H1 (cell line): ENCODE data around the gene COL21A1.

ENCODE experiments used
- ASH2L ChIP-seq: fragments of 200-600, 300-600 bp; sonication (generic); IDR thresholded peaks from one replicate; pipeline ENCODE4 v1.7.1; 2017; ENCODE audit warnings: low read length
- BCL11A ChIP-seq, 2 experiments: IDR thresholded peaks; one replicate each; pipeline ENCODE4 v1.6.1; 2011; ENCODE audit warnings: low read depth in 2 of 2, low read length in 2 of 2, mild to moderate bottlenecking in 2 of 2
- CHD2 ChIP-seq: IDR thresholded peaks from 2 replicates; pipeline ENCODE4 v1.6.1; 2012; ENCODE audit warnings: low read length, improper control_type of control experiment
- CTCF ChIP-seq, 3 experiments: IDR thresholded peaks; 1 replicate in 2 of 3; 2 replicates in 1 of 3; pipeline versions ENCODE4 v1.5.1 to v1.6.1; 2011; ENCODE audit warnings: low read length in 3 of 3, mild to moderate bottlenecking in 3 of 3, inconsistent platforms in 2 of 3, low read depth in 1 of 3, moderate library complexity in 1 of 3; ENCODE audit not compliant: insufficient read depth in 1 of 3; ENCODE audit errors: control extremely low read depth in 1 of 3
- GTF2F1 ChIP-seq: IDR thresholded peaks from 2 replicates; pipeline ENCODE4 v1.6.1; 2012; ENCODE audit warnings: low read depth, low read length, improper control_type of control experiment, borderline replicate concordance
- JUN ChIP-seq: IDR thresholded peaks from 2 replicates; pipeline ENCODE4 v1.6.1; 2011; ENCODE audit warnings: low read depth, mild to moderate bottlenecking, improper control_type of control experiment, low read length
- MAX ChIP-seq: IDR thresholded peaks from 2 replicates; pipeline ENCODE4 v1.6.1; 2012; ENCODE audit warnings: inconsistent platforms
- PHF8 ChIP-seq: fragments of 200-600 bp; sonication (generic); conservative IDR thresholded peaks from 2 replicates; pipeline ENCODE4 v1.7.1; 2012; ENCODE audit warnings: low read depth, mild to moderate bottlenecking, inconsistent platforms, low read length, moderate library complexity
- SAP30 ChIP-seq: fragments of 300-600 bp; sonication (generic); IDR thresholded peaks from 2 replicates; pipeline ENCODE4 v1.7.1; 2012; ENCODE audit warnings: low read length, moderate library complexity, mild to moderate bottlenecking, inconsistent platforms; ENCODE audit not compliant: insufficient read depth, insufficient replicate concordance
- SIN3A ChIP-seq, 2 experiments: IDR thresholded peaks in 1 of 2; conservative IDR thresholded peaks in 1 of 2; 2 replicates each; pipeline ENCODE4 v1.6.1; 2011 to 2012; ENCODE audit warnings: low read length in 2 of 2, improper control_type of control experiment in 1 of 2, low read depth in 1 of 2, mild to moderate bottlenecking in 1 of 2
- SP1 ChIP-seq: IDR thresholded peaks from 2 replicates; pipeline ENCODE4 v1.6.1; 2011; ENCODE audit warnings: low read depth, low read length

- TF ChIP-seq CTCF (IDR thresholded peaks at IDR 0.05; ENCODE audit: control extremely low read depth in 1 of 3, insufficient read depth in 1 of 3, low read depth in 1 of 3, low read length in 3 of 3) (no peak), JUN (no peak), MAX (no peak), ASH2L (no peak), SP1 (no peak), SIN3A (conservative IDR thresholded peaks at IDR 0.05 in 1 of 2, IDR thresholded peaks at IDR 0.05 in 1 of 2; ENCODE audit: low read depth in 1 of 2, low read length in 2 of 2) (no peak), BCL11A (IDR thresholded peaks at IDR 0.05; ENCODE audit: low read depth in 2 of 2, low read length in 2 of 2) (no peak), GTF2F1 (no peak), SAP30 (no peak), CHD2 (no peak), PHF8 (no peak)
Observed at GRCh38 chr6:56038764-56039163, 208.6 kb downstream of the COL21A1 start.
